Astrocyte (in vitro differentiated cells and primary cell): ENCODE data around the gene GRIA1.

Experiments used
- EZH2 ChIP-seq: IDR thresholded peaks from 2 replicates; pipeline ENCODE4 v1.6.1; 2012; ENCODE audit warnings: mild to moderate bottlenecking, low read length, inconsistent platforms; ENCODE audit not compliant: insufficient read depth
- TF ChIP-seq, protein P1 (sequence below): IDR thresholded peaks from 2 replicates; pipeline ENCODE4 v1.5.1; 2011; ENCODE audit warnings: low read depth, mild to moderate bottlenecking, inconsistent platforms, low read length, moderate library complexity; ENCODE audit not compliant: insufficient read depth

- TF ChIP-seq, protein P1, sequence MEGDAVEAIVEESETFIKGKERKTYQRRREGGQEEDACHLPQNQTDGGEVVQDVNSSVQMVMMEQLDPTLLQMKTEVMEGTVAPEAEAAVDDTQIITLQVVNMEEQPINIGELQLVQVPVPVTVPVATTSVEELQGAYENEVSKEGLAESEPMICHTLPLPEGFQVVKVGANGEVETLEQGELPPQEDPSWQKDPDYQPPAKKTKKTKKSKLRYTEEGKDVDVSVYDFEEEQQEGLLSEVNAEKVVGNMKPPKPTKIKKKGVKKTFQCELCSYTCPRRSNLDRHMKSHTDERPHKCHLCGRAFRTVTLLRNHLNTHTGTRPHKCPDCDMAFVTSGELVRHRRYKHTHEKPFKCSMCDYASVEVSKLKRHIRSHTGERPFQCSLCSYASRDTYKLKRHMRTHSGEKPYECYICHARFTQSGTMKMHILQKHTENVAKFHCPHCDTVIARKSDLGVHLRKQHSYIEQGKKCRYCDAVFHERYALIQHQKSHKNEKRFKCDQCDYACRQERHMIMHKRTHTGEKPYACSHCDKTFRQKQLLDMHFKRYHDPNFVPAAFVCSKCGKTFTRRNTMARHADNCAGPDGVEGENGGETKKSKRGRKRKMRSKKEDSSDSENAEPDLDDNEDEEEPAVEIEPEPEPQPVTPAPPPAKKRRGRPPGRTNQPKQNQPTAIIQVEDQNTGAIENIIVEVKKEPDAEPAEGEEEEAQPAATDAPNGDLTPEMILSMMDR, result no peak
- no peak for TF ChIP-seq EZH2
Measured at GRCh38 chr5:153617190-153617589, 126.7 kb downstream of the GRIA1 start.
